ENCODE data around the gene TBC1D22A. TPM values are rescaled to one million over a fixed set of nuclear protein-coding genes. Genes with fewer than 3 reads are reported as not detected.

Gene TBC1D22A
- total and polyA plus RNA-seq, 10 of the 15 experiments (the other 5 are each of a cell fraction or from before 2014, with no cell fraction given), result 0.63 to 44.7 (median 27.4) TPM

DNA sequence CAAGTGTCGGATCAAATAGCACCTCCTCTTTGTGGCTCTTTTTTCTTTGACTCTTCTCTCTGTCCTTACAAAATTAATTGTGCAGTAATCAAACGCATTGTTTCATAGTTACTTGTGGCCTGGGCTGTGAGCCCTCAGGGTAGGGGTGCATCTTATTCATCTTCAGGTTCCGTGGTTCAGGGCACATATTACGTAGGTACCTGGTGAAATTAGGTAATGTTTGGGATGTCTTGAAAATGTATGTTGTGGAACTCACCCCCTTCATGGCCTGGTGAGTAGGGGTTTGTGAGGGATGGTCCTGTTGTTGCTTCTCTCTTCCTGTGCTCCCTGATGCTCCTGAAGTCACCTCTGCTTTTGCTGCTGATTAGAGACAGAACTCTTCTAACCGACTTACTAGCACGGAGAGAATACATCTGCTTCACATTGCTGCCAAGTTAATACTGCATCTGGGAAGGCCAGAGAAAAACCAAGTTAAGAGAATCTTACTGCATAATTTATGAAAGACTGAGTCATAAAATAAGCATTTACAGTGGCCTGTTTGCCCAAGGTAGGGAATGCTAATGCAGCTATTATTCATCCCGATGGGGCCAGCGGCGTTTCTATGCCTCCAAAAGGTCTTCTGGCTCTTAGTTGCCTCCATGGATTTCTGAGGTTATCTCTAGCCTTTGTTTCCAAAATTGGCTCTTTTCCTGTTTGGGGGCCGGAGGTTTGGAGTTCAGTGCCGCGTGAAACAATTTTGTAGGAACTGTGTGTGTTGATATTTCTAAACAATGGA lies 66.9 kb downstream of the TBC1D22A start (continued):
- no peak for TF ChIP-seq ATF2 (IDR thresholded peaks at IDR 0.05; ENCODE audit: low read length)
- TF ChIP-seq SREBF2 (IDR thresholded peaks at IDR 0.05; ENCODE audit: low read length), result no peak
- no peak for TF ChIP-seq TCF3 (IDR thresholded peaks at IDR 0.05; ENCODE audit: borderline replicate concordance, insufficient read depth, low read depth, low read length)

DNA sequence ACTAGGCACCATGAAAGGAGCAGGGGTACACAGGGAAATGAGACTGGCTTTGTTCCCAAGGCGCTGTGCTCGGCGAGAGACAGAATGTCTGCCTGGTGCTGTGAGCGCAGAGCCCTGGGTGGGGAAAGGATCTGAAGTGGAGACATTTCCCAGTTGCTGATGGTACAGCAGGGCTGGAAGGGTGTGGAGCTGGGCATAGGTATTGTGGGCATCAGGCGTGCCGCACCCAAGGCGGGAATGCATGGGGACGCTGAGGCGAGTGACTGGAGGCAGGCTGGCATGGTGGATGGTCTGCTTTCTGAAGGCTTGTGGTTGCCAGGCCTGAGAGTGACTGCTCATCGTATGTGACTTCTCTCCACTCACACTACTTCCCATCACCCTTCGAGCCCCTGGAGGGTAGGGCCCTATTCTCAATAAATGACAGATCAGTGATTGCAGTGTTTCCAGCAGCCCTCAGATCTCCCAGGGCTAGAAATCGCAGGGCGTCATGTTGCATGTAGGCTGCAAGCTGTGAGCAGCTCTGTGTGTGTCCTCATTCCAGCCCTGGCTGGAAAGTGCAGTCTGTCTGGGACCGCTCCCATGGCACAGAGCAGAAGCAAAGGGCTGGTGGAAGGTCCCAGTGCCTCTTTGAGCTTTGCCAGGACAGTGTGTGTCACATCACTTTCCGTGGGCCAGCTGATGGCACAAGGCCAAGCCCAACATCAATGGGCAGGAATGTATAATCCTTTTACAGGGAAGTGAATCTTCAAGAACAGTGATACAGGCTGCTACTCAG lies 67.7 kb downstream of the TBC1D22A start:
- intact Hi-C loops (cut with micrococcal nuclease; ENCODE audit: unreplicated experiment) (no loop called here), in situ Hi-C loops (cut with MboI) (no loop called here)
- ChIA-PET CTCF (interaction anchor here (0.7 kb wide), 1 partner anchor 1165 kb away, joined by 3 read pairs; no protein-coding TSS in a partner anchor), RAD21 (ENCODE audit: unreplicated experiment) (no interaction called here), SMC1A (ENCODE audit: uncharacterized antibody, unreplicated experiment) (no interaction called here), POLR2A (no interaction called here)
- 0 out of 2 replicates have a peak, but pooled peaks cover 4% of the 10 kb centered on the region for H4K20me1 ChIP-seq (ENCODE audit: control insufficient read depth, insufficient read depth)
- H3K79me2 ChIP-seq (ENCODE audit: control insufficient read depth, insufficient read depth, low read length), result no peaks in the 10 kb centered on the region; the same call in 1 of the 2 replicates
- H3K36me3 ChIP-seq (ENCODE audit: control insufficient read depth in 2 of 2, insufficient read depth in 2 of 2, low read length in 1 of 2), result peaks cover 23 to 25% of the 10 kb centered on the region in 2 experiments
- H3K9me3 ChIP-seq (replicated peaks; ENCODE audit: control insufficient read depth, insufficient read depth, low read length), result peaks cover 16% of the 10 kb centered on the region
- DNase-seq (ENCODE audit: low read depth, low spot score) (no peak), FAIRE-seq (no peak), ATAC-seq (no peak)
- H3K4me2 ChIP-seq (ENCODE audit: control insufficient read depth, insufficient read depth), result no peak overlapping the region
- no peak overlapping the region for H3K9ac ChIP-seq (ENCODE audit: control insufficient read depth, insufficient read depth, low read length)
- H3K4me1 ChIP-seq (ENCODE audit: control insufficient read depth, insufficient read depth, low read length), result no peaks in the 10 kb centered on the region
- no peak overlapping the region for H3K27ac ChIP-seq (ENCODE audit: control insufficient read depth, insufficient read depth)
- H3K27me3 ChIP-seq (replicated peaks in 1 of 2; ENCODE audit: control insufficient read depth in 2 of 2, insufficient read depth in 2 of 2, low read length in 1 of 2), result no peaks in the 10 kb centered on the region
- no peak overlapping the region for H3K4me3 ChIP-seq
- H2AFZ ChIP-seq (ENCODE audit: control insufficient read depth, low read depth, low read length), result no peak overlapping the region
- BruUV-seq (replicated peaks), result no TSS peak
- WGBS (ENCODE audit: insufficient coverage, insufficient replicate concordance, low lambda C conversion rate, missing lambda C conversion rate), result 95% methylated on average over 15 of the region's 15 CpGs
- TF ChIP-seq NFIC (IDR thresholded peaks at IDR 0.05; ENCODE audit: low read depth, low read length), result no peak
- TF ChIP-seq POLR2AphosphoS2 (IDR thresholded peaks at IDR 0.05; ENCODE audit: low read depth, low read length), result no peak
- TF ChIP-seq SMAD1 (IDR thresholded peaks at IDR 0.05; ENCODE audit: low read depth, partially characterized antibody), result no peak
- no peak for TF ChIP-seq SIN3A (IDR thresholded peaks at IDR 0.05; ENCODE audit: low read depth, low read length)
- TF ChIP-seq SREBF1 (IDR thresholded peaks at IDR 0.05; ENCODE audit: low read length), result no peak
- no peak for TF ChIP-seq SP1 (IDR thresholded peaks at IDR 0.05; ENCODE audit: low read depth, low read length)
- no peak for TF ChIP-seq BACH1 (IDR thresholded peaks at IDR 0.05; ENCODE audit: borderline replicate concordance)
- no peak for TF ChIP-seq NBN (IDR thresholded peaks at IDR 0.05)
- TF ChIP-seq BCL11A (IDR thresholded peaks at IDR 0.05; ENCODE audit: low read depth, low read length), result no peak
- no peak for TF ChIP-seq RFX5 (IDR thresholded peaks at IDR 0.05; ENCODE audit: low read depth, low read length)
- TF ChIP-seq IKZF2 (IDR thresholded peaks at IDR 0.05), result no peak
- TF ChIP-seq, protein P1, sequence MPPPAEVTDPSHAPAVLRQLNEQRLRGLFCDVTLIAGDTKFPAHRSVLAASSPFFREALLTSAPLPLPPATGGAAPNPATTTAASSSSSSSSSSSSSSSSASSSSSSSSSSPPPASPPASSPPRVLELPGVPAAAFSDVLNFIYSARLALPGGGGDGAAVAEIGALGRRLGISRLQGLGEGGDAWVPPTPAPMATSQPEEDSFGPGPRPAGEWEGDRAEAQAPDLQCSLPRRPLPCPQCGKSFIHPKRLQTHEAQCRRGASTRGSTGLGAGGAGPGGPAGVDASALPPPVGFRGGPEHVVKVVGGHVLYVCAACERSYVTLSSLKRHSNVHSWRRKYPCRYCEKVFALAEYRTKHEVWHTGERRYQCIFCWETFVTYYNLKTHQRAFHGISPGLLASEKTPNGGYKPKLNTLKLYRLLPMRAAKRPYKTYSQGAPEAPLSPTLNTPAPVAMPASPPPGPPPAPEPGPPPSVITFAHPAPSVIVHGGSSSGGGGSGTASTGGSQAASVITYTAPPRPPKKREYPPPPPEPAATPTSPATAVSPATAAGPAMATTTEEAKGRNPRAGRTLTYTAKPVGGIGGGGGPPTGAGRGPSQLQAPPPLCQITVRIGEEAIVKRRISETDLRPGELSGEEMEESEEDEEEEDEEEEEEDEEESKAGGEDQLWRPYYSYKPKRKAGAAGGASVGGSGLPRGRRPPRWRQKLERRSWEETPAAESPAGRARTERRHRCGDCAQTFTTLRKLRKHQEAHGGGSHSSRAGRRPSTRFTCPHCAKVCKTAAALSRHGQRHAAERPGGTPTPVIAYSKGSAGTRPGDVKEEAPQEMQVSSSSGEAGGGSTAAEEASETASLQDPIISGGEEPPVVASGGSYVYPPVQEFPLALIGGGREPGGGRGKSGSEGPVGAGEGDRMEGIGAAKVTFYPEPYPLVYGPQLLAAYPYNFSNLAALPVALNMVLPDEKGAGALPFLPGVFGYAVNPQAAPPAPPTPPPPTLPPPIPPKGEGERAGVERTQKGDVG (CRISPR knock-in tag; IDR thresholded peaks at IDR 0.05), result no peak
- no peak for TF ChIP-seq TCF12 (IDR thresholded peaks at IDR 0.05; ENCODE audit: low read depth, low read length)
- no peak for TF ChIP-seq NR2C1 (IDR thresholded peaks at IDR 0.05)

Data from GM12878 (cell line).